Breast epithelium (tissue), 4 donors: Measurements from ENCODE around the gene PLD5. TPM values are rescaled to one million over a fixed set of nuclear protein-coding genes. Genes with fewer than 3 reads are reported as not detected.

Experiments
- DNase-seq, 2 donors: peaks; one replicate each; pipeline ENCODE4 v3.0.0-alpha.2; 2019; ENCODE audit warnings: low spot score in 2 of 2
- H3K27ac ChIP-seq, 2 donors: fragments of 200-600 bp; sonication (generic) in 1 of 2; one replicate each; pipeline ENCODE4 v1.5.1; 2016 to 2019; ENCODE audit warnings: mild to moderate bottlenecking in 1 of 2
- H3K27me3 ChIP-seq, 2 donors: fragments of 200-600 bp; sonication (generic) in 1 of 2; one replicate each; pipeline versions ENCODE4 v1.5.1 to v1.6.0; 2017 to 2019; ENCODE audit warnings: control low read depth in 1 of 2, mild to moderate bottlenecking in 1 of 2
- H3K36me3 ChIP-seq: fragments of 200-600 bp; one replicate; pipeline ENCODE4 v1.5.1; 2019
- H3K4me1 ChIP-seq, 2 donors: fragments of 200-600 bp; sonication (generic); one replicate each; pipeline ENCODE4 v1.5.1; 2016 to 2019; ENCODE audit warnings: control low read depth in 1 of 2
- H3K4me3 ChIP-seq, 3 donors: fragments of 200-600 bp; sonication (generic); 1 replicate in 2 of 3; 2 replicates in 1 of 3; pipeline ENCODE4 v1.5.1; 2016 to 2019; ENCODE audit warnings: mild to moderate bottlenecking in 3 of 3, moderate library complexity in 2 of 3
- H3K9me3 ChIP-seq, 2 donors: fragments of 200-600 bp; sonication (generic) in 1 of 2; one replicate each; pipeline ENCODE4 v1.5.1; 2016 to 2019; ENCODE audit warnings: control low read depth in 1 of 2
- CTCF ChIP-seq, 3 donors: fragments of 450-650 bp; IDR thresholded peaks; one replicate each; pipeline ENCODE4 v1.5.1; 2016 to 2017; ENCODE audit warnings: antibody characterized with exemption in 3 of 3, mild to moderate bottlenecking in 3 of 3, moderate library complexity in 3 of 3
- POLR2A ChIP-seq: fragments of 450-650 bp; IDR thresholded peaks from one replicate; pipeline ENCODE4 v1.6.1; 2016; ENCODE audit warnings: antibody characterized with exemption, mild to moderate bottlenecking, moderate library complexity
- POLR2AphosphoS5 ChIP-seq, 3 donors: sonication (generic); formaldehyde crosslinking; IDR thresholded peaks; one replicate each; pipeline ENCODE4 v1.6.1; 2017; ENCODE audit warnings: antibody characterized with exemption in 3 of 3
- intact Hi-C: fragments of 100-400 bp; cut with DNase I; formaldehyde crosslinking; loops from one replicate; pipeline ENCODE4 v1.15.1; 2023; ENCODE audit warnings: low total_unique reads
- total RNA-seq, 3 donors: library from RNA; depleted of rRNA; stranded (reverse); fragments of >200 nt; gene quantifications; one replicate each; pipeline ENCODE4 v1.1.0, GENCODE V29; 2016

PLD5 gene
- total RNA-seq, 3 donors from 2014 or later = 0.32 to 0.98 (median 0.44) TPM

- no peaks in the 10 kb centered on the region for H3K9me3 ChIP-seq
- H3K27me3 ChIP-seq = no peaks in the 10 kb centered on the region
- DNase-seq = no peak
- TF ChIP-seq POLR2A = no peak
- TF ChIP-seq CTCF (IDR thresholded peaks at IDR 0.05) = no peak
- no peak for TF ChIP-seq POLR2AphosphoS5 (IDR thresholded peaks at IDR 0.05)
- no peak overlapping the region for H3K27ac ChIP-seq
- H3K36me3 ChIP-seq = no peaks in the 10 kb centered on the region
- no peaks in the 10 kb centered on the region for H3K4me1 ChIP-seq
- H3K4me3 ChIP-seq = no peak overlapping the region
- intact Hi-C loops = no loop called here
Observed at GRCh38 chr1:242197907-242198820, 326.3 kb downstream of the PLD5 start.

- intact Hi-C loops = no loop called here
Observed at GRCh38 chr1:242196914-242197313, 327.6 kb downstream of the PLD5 start.

GRCh38 chr1:242196101-242196500 is 328.4 kb downstream of the PLD5 start:
- intact Hi-C loops = no loop called here
- no peak for DNase-seq
- H3K9me3 ChIP-seq = no peaks in the 10 kb centered on the region
- H3K4me3 ChIP-seq = no peak overlapping the region
- H3K27ac ChIP-seq = no peak overlapping the region
- no peak for TF ChIP-seq POLR2AphosphoS5 (IDR thresholded peaks at IDR 0.05)
- H3K27me3 ChIP-seq = no peaks in the 10 kb centered on the region
- H3K36me3 ChIP-seq = no peaks in the 10 kb centered on the region
- no peaks in the 10 kb centered on the region for H3K4me1 ChIP-seq

More at GRCh38 chr1:242196914-242197313, 327.6 kb downstream of the PLD5 start:
- Histone ChIP-seq H3K36me3 (no peaks in the 10 kb centered on the region), H3K4me3 (no peak overlapping the region), H3K9me3 (no peaks in the 10 kb centered on the region), H3K27me3 (no peaks in the 10 kb centered on the region), H3K4me1 (no peaks in the 10 kb centered on the region), H3K27ac (no peak overlapping the region)
- TF ChIP-seq POLR2AphosphoS5 (IDR thresholded peaks at IDR 0.05) = no peak
- no peak for TF ChIP-seq CTCF (IDR thresholded peaks at IDR 0.05)
- no peak for TF ChIP-seq POLR2A
- DNase-seq = no peak

- H3K9me3 ChIP-seq = no peaks in the 10 kb centered on the region
- intact Hi-C loops = no loop called here
- no peaks in the 10 kb centered on the region for H3K4me1 ChIP-seq
- TF ChIP-seq POLR2A (no peak), POLR2AphosphoS5 (IDR thresholded peaks at IDR 0.05) (no peak), CTCF (IDR thresholded peaks at IDR 0.05) (no peak)
- no peak overlapping the region for H3K4me3 ChIP-seq
- H3K27ac ChIP-seq = no peak overlapping the region
- no peaks in the 10 kb centered on the region for H3K36me3 ChIP-seq
- no peaks in the 10 kb centered on the region for H3K27me3 ChIP-seq
- no peak for DNase-seq
Observed at GRCh38 chr1:242189591-242189990, 334.9 kb downstream of the PLD5 start.

GRCh38 chr1:242187816-242188215 is 336.7 kb downstream of the PLD5 start:
- Histone ChIP-seq H3K36me3 (no peaks in the 10 kb centered on the region), H3K9me3 (no peaks in the 10 kb centered on the region), H3K4me3 (no peak overlapping the region), H3K27ac (no peak overlapping the region), H3K4me1 (no peaks in the 10 kb centered on the region), H3K27me3 (no peaks in the 10 kb centered on the region)
- intact Hi-C loops = no loop called here
- no peak for TF ChIP-seq POLR2A
- no peak for TF ChIP-seq POLR2AphosphoS5 (IDR thresholded peaks at IDR 0.05)
- no peak for TF ChIP-seq CTCF (IDR thresholded peaks at IDR 0.05)
- DNase-seq = no peak
